ENCODE results near the gene GHDC. TPM values are rescaled to one million over a fixed set of nuclear protein-coding genes. Genes with fewer than 3 reads are reported as not detected.

GHDC gene
- total RNA-seq, 1 donor from 2014 or later = 33.4 TPM

DNA sequence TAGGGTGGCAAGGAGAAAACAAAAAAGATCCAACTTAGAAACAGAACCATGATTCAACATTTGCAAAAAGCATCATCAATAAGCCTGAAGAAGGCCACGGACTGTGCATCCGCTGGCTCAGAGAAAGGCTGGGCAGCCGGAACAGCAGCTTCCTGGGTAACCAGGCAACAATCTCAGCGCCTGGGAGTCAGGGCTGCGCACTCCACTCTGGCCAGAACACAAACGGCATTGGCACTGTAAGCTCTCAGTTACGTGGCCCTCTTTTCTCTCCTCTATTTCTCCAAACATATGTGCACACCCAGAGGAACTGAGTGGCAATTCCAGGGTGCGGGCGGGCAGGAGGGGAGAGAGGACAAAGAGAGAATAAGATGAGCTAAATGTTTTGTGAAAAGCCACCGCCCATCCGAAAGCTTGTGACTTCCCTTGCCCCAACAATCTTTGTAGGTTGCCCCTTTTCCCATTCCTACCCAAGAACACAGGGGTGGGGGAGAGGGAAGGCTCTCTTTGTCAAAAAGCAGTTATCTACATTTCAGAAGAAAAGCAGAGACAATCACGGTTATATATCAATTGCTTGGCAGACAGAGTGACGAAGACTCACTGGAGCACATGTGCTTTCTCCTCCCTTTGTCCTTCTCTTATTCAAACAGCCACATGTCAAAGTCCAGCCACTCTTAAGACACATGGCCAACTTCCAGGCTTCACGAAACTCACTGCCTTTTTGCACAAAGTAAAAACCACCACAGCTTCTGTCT, 6.6 kb upstream of the GHDC start:
- Histone ChIP-seq H3K36me3 (peaks cover 62% of the 10 kb centered on the region), H3K4me1 (no peaks in the 10 kb centered on the region), H3K9me3 (no peaks in the 10 kb centered on the region), H3K4me3 (no peak overlapping the region), H3K27ac (no peak overlapping the region), H3K27me3 (ENCODE audit: low read depth) (no peaks in the 10 kb centered on the region)
- intact Hi-C loops (cut with DNase I) = no loop called here
- ATAC-seq (peak in 1 of 2 donors; percentile 39), DNase-seq (no peak)
- TF ChIP-seq CTCF (IDR thresholded peaks at IDR 0.05) = no peak

GRCh38 chr17:42199416-42200011, 5.2 kb upstream of the GHDC start:
- Histone ChIP-seq H3K27ac (peak overlapping the region; percentile 65), H3K27me3 (ENCODE audit: low read depth) (no peaks in the 10 kb centered on the region), H3K4me3 (no peak overlapping the region), H3K4me1 (peaks cover 4% of the 10 kb centered on the region), H3K36me3 (peaks cover 50% of the 10 kb centered on the region), H3K9me3 (no peaks in the 10 kb centered on the region)
- intact Hi-C loops (cut with DNase I) = no loop called here
- ATAC-seq (no peak), DNase-seq (no peak)
- TF ChIP-seq CTCF (IDR thresholded peaks at IDR 0.05) = no peak

DNA sequence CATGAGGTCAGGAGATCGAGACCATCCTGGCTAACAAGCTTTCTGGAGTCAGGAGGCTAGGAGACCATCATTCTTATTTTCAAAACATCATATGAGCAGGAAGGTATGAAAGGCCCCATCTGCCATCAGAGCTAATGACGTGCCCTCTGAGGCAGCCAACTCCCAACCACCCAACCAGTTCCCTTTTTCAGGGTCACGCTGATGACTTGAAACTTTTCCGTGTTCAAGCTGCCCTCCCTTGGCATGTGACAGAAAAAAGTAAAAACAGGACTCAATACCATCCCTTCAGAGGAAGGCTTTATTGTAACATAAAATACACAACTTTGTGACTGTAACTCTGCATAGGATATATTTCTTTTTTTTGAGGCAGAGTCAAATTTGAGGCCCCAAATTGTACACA, 4.6 kb upstream of the GHDC start:
- peak overlapping the region; percentile 65 for H3K27ac ChIP-seq
- no peak for TF ChIP-seq CTCF (IDR thresholded peaks at IDR 0.05)
- H3K4me1 ChIP-seq = peaks cover 7% of the 10 kb centered on the region
- peaks cover 43% of the 10 kb centered on the region for H3K36me3 ChIP-seq
- peak in 1 of 2 donors; percentile 47 for ATAC-seq
- no peak overlapping the region for H3K4me3 ChIP-seq
- intact Hi-C loops (cut with DNase I) = no loop called here
- H3K27me3 ChIP-seq (ENCODE audit: low read depth) = no peaks in the 10 kb centered on the region
- DNase-seq = no peak
- no peaks in the 10 kb centered on the region for H3K9me3 ChIP-seq

- Histone ChIP-seq H3K36me3 (peaks cover 31% of the 10 kb centered on the region), H3K27ac (no peak overlapping the region), H3K27me3 (ENCODE audit: low read depth) (no peaks in the 10 kb centered on the region), H3K4me1 (peaks cover 19% of the 10 kb centered on the region), H3K4me3 (no peak overlapping the region), H3K9me3 (no peaks in the 10 kb centered on the region)
- TF ChIP-seq CTCF (IDR thresholded peaks at IDR 0.05) = no peak
- DNase-seq = no peak
- ATAC-seq = no peak
- intact Hi-C loops (cut with DNase I) = no loop called here
These were observed 3.4 kb upstream of the GHDC start for GRCh38 chr17:42197564-42198156.

DNA sequence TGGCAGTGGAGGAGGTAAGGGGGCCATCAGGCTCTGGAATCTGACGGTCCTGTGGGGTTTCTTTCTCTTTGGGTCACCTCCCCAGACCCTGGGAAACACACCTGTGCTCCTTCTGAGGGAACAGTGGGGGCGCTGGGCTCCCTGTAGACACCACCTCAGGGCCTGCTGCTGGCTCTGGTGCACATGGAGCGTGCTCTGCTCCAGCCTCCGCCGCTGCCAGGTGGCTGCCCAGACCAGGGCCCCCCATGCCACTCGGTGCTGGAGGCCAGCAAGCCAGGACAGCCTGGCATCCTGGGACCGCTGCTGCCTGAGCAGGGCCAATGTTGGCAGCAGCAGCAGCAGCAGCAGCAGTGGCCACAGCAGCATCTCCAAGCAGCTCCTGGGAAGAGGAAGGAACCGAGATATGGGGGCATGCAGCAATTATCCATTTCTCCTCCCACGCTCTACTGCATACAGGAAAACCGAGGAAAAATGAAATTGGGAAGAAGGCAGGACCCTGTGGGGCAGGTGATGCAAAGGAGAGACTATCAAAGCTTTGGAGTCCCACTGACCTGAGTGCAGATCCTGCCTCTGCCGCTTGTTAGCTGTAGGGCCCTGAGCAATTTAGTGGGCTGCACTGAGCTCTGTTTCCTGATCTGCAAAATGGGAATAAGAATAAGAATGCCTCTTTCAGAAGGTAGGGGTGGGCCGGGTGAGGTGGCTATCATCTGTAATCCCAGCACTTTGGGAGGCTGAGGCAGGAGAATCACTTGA, 902 bp downstream of the GHDC start:
- Histone ChIP-seq H3K4me1 (peaks cover 25% of the 10 kb centered on the region), H3K27ac (peak overlapping the region; percentile 91), H3K9me3 (no peaks in the 10 kb centered on the region), H3K4me3 (peak overlapping the region; percentile 90), H3K36me3 (no peaks in the 10 kb centered on the region), H3K27me3 (ENCODE audit: low read depth) (no peaks in the 10 kb centered on the region)
- intact Hi-C loops (cut with DNase I) = no loop called here
- no peak for TF ChIP-seq CTCF (IDR thresholded peaks at IDR 0.05)
- ATAC-seq = no peak
- DNase-seq = no peak
